Caco-2 (cell line): ENCODE results near the gene FRK. TPM values are rescaled to one million over a fixed set of nuclear protein-coding genes. Genes with fewer than 3 reads are reported as not detected.

Experiments used
- BruUV-seq: library from RNA; stranded (reverse); fragments of 400-500 nt; replicated peaks from 2 replicates; lab custom pipeline; 2021; lab: Mats Ljungman, UMichigan
- CTCF ChIA-PET: fragments of 300-600 bp; sonication (Branson Sonifier 250); formaldehyde crosslinking; loops from one replicate; lab custom pipeline; 2022; ENCODE audit warnings: antibody characterized with exemption; lab: Charles Lee
- POLR2A ChIA-PET: fragments of 300-600 bp; sonication (Branson Sonifier 250); formaldehyde crosslinking; loops from one replicate; lab custom pipeline; 2022; ENCODE audit warnings: antibody characterized with exemption; lab: Charles Lee
- DNase-seq, 2 experiments: peaks; one replicate each; pipeline versions ENCODE4 v3.0.0 to v3.0.0-alpha.2; 2020 to 2022
- H3K27me3 ChIP-seq: replicated peaks from 2 replicates; pipeline ENCODE4 v1.6.0; 2011; ENCODE audit warnings: low read length; ENCODE audit not compliant: control insufficient read depth, insufficient read depth
- H3K36me3 ChIP-seq: 2 replicates; pipeline ENCODE4 v1.5.1; 2011; ENCODE audit warnings: low read length; ENCODE audit not compliant: control insufficient read depth, insufficient read depth
- H3K4me1 ChIP-seq: fragments of 250-450 bp; sonication (Bioruptor Pico); 2 replicates; pipeline ENCODE4 v1.5.1; 2020; ENCODE audit warnings: mild to moderate bottlenecking
- H3K4me3 ChIP-seq: 2 replicates; pipeline ENCODE4 v1.5.1; 2011; ENCODE audit warnings: low read depth, mild to moderate bottlenecking, control low read depth, low read length
- H3K9me3 ChIP-seq: fragments of 250-450 bp; sonication (Bioruptor Pico); 2 replicates; pipeline ENCODE4 v1.5.1; 2020; ENCODE audit warnings: mild to moderate bottlenecking, moderate library complexity
- H3K27ac Mint-ChIP-seq: one replicate; pipeline ENCODE4 v1.8.0; 2022; ENCODE audit warnings: mixed read lengths; ENCODE audit not compliant: unreplicated experiment
- H3K27me3 Mint-ChIP-seq: one replicate; pipeline ENCODE4 v1.8.0; 2022; ENCODE audit warnings: mixed read lengths; ENCODE audit not compliant: insufficient read depth, unreplicated experiment
- H3K36me3 Mint-ChIP-seq: one replicate; pipeline ENCODE4 v1.8.0; 2022; ENCODE audit warnings: mild to moderate bottlenecking, mixed read lengths; ENCODE audit not compliant: insufficient read depth, unreplicated experiment
- H3K4me1 Mint-ChIP-seq: one replicate; pipeline ENCODE4 v1.8.0; 2022; ENCODE audit warnings: low read depth, mixed read lengths; ENCODE audit not compliant: unreplicated experiment
- H3K4me3 Mint-ChIP-seq: one replicate; pipeline ENCODE4 v1.8.0; 2022; ENCODE audit warnings: mild to moderate bottlenecking, moderate library complexity, mixed read lengths; ENCODE audit not compliant: unreplicated experiment
- H3K9me3 Mint-ChIP-seq: one replicate; pipeline ENCODE4 v1.8.0; 2022; ENCODE audit warnings: mixed read lengths; ENCODE audit not compliant: unreplicated experiment
- intact Hi-C: fragments of 100-400 bp; cut with micrococcal nuclease; formaldehyde crosslinking; loops from one replicate; pipeline ENCODE4 v1.10.0; 2022; ENCODE audit not compliant: unreplicated experiment
- total RNA-seq: library from RNA; stranded (reverse); gene quantifications from 2 replicates; pipeline ENCODE4 v1.2.3, GENCODE V29; 2022
- TF ChIP-seq, protein P1 (sequence below), 2 experiments: fragments of 200-600 bp in 1 of 2; IDR thresholded peaks; 1 replicate in 1 of 2; 2 replicates in 1 of 2; pipeline versions ENCODE4 v1.5.1 to v1.8.0; 2011 to 2022; ENCODE audit warnings: antibody characterized with exemption in 1 of 2, control low read depth in 1 of 2, inconsistent platforms in 1 of 2, low read depth in 1 of 2, low read length in 1 of 2, mild to moderate bottlenecking in 1 of 2, moderate library complexity in 1 of 2; ENCODE audit not compliant: insufficient read depth in 1 of 2, severe bottlenecking in 1 of 2, unreplicated experiment in 1 of 2

FRK gene
- total RNA-seq, 1 experiment from 2014 or later, result 7.3 TPM

DNA sequence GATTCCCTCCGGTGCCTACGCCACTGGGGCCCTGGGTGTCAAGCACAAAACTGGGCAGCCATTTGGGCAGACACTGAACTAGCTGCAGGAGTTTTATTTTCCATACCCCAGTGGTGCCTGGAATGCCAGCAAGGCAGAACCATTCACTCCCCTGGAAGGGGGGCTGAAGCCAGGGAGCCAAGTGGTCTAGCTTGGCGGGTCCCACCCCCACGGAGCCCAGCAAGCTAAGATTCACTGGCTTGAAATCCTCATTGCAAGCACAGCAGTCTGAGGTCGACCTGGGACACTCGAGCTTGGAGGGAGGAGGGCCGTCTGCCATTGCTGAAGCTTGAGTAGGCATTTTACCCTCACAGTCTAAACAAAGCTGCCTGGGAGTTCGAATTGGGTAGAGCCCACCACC is 125.3 kb downstream of the FRK start:
- no peaks in the 10 kb centered on the region for H3K9me3 ChIP-seq
- TF ChIP-seq, protein P1, sequence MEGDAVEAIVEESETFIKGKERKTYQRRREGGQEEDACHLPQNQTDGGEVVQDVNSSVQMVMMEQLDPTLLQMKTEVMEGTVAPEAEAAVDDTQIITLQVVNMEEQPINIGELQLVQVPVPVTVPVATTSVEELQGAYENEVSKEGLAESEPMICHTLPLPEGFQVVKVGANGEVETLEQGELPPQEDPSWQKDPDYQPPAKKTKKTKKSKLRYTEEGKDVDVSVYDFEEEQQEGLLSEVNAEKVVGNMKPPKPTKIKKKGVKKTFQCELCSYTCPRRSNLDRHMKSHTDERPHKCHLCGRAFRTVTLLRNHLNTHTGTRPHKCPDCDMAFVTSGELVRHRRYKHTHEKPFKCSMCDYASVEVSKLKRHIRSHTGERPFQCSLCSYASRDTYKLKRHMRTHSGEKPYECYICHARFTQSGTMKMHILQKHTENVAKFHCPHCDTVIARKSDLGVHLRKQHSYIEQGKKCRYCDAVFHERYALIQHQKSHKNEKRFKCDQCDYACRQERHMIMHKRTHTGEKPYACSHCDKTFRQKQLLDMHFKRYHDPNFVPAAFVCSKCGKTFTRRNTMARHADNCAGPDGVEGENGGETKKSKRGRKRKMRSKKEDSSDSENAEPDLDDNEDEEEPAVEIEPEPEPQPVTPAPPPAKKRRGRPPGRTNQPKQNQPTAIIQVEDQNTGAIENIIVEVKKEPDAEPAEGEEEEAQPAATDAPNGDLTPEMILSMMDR (IDR thresholded peaks at IDR 0.05; ENCODE audit: insufficient read depth in 1 of 2, low read depth in 1 of 2, low read length in 1 of 2, severe bottlenecking in 1 of 2, unreplicated experiment in 1 of 2), result no peak
- intact Hi-C loops, result no loop called here

DNA sequence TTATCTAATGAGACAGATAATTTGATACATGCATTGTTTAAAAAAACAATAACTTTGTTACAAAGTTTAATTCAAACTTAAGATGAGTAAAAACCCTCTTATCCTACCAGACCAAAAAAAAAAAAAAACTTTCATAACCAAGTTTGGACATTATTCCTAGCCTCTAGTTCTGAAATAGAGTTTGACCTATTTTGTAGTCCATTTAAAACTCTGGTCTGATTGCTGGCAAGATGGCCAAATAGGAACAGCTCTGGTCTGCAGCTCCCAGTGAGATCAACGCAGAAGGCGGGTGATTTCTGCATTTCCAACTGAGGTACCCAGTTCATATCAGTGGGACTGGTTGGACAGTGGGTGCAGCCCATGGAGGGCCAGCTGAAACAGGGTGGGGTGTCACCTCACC is 125.9 kb downstream of the FRK start:
- H3K27me3 Mint-ChIP-seq, result no peaks in the 10 kb centered on the region
- H3K27ac Mint-ChIP-seq, result no peak overlapping the region
- peaks cover 16% of the 10 kb centered on the region for H3K4me1 Mint-ChIP-seq
- TF ChIP-seq, protein P1 (IDR thresholded peaks at IDR 0.05; ENCODE audit: insufficient read depth in 1 of 2, low read depth in 1 of 2, low read length in 1 of 2, severe bottlenecking in 1 of 2, unreplicated experiment in 1 of 2), result no peak
- CTCF ChIA-PET, result no interaction called here
- no peaks in the 10 kb centered on the region for H3K27me3 ChIP-seq
- no peak overlapping the region for H3K4me3 ChIP-seq
- BruUV-seq, result no TSS peak
- POLR2A ChIA-PET, result no interaction called here
- no peaks in the 10 kb centered on the region for H3K36me3 ChIP-seq
- no peak for DNase-seq
- H3K9me3 ChIP-seq, result no peaks in the 10 kb centered on the region
- H3K36me3 Mint-ChIP-seq, result peaks cover 7% of the 10 kb centered on the region
- H3K9me3 Mint-ChIP-seq, result peaks cover 11% of the 10 kb centered on the region
- intact Hi-C loops, result no loop called here
- H3K4me1 ChIP-seq, result no peaks in the 10 kb centered on the region
- no peak overlapping the region for H3K4me3 Mint-ChIP-seq

More for the DNA sequence above, 125.3 kb downstream of the FRK start:
- no peaks in the 10 kb centered on the region for H3K4me1 ChIP-seq
- no peaks in the 10 kb centered on the region for H3K27me3 Mint-ChIP-seq
- peaks cover 12% of the 10 kb centered on the region for H3K36me3 Mint-ChIP-seq
- no peaks in the 10 kb centered on the region for H3K27me3 ChIP-seq
- POLR2A ChIA-PET, result no interaction called here
- peaks cover 16% of the 10 kb centered on the region for H3K9me3 Mint-ChIP-seq
- peaks cover 16% of the 10 kb centered on the region for H3K4me1 Mint-ChIP-seq
- no peak overlapping the region for H3K4me3 ChIP-seq
- no peak overlapping the region for H3K4me3 Mint-ChIP-seq
- no peaks in the 10 kb centered on the region for H3K36me3 ChIP-seq
- BruUV-seq, result no TSS peak
- H3K27ac Mint-ChIP-seq, result no peak overlapping the region
- no peak for DNase-seq
- CTCF ChIA-PET, result no interaction called here

DNA sequence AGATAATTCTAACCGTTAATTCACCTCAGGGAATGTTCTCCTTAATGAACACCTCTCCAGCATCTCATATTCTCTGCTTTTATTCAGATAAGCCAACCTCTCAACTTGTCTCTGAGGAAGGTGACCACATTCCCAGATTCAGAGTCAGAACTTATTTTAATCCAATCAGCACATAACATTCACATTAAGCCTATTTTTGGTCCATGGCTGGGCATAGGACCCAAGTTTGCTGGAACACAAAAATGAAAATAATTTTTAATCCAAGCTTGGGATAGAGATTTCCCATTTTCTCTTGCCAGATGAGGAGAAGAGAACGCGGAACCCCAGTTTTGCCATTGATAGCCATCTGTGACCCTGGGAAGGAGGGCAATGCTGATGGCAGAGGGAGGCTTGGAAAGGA is 126.5 kb downstream of the FRK start:
- no peak overlapping the region for H3K4me3 Mint-ChIP-seq
- Histone ChIP-seq H3K4me1 (no peaks in the 10 kb centered on the region), H3K4me3 (no peak overlapping the region), H3K9me3 (no peaks in the 10 kb centered on the region), H3K36me3 (no peaks in the 10 kb centered on the region), H3K27me3 (no peaks in the 10 kb centered on the region)
- no TSS peak for BruUV-seq
- peaks cover 6% of the 10 kb centered on the region for H3K36me3 Mint-ChIP-seq
- peaks cover 16% of the 10 kb centered on the region for H3K4me1 Mint-ChIP-seq
- H3K9me3 Mint-ChIP-seq, result peaks cover 10% of the 10 kb centered on the region
- ChIA-PET CTCF (no interaction called here), POLR2A (no interaction called here)
- TF ChIP-seq, protein P1 (IDR thresholded peaks at IDR 0.05; ENCODE audit: insufficient read depth in 1 of 2, low read depth in 1 of 2, low read length in 1 of 2, severe bottlenecking in 1 of 2, unreplicated experiment in 1 of 2), result no peak
- H3K27ac Mint-ChIP-seq, result no peak overlapping the region
- intact Hi-C loops, result no loop called here
- no peaks in the 10 kb centered on the region for H3K27me3 Mint-ChIP-seq
- DNase-seq, result no peak
